ENCODE data around the gene DGKG.

GRCh38 chr3:186118692-186119091, 243.3 kb downstream of the DGKG start:
- TF ChIP-seq POLR2A (IDR thresholded peaks at IDR 0.05) (no peak), CTCF (IDR thresholded peaks at IDR 0.05) (no peak)

Data from suprapubic skin (tissue), 3 donors.